K562 (cell line): Measurements from ENCODE around the gene SPATA21. TPM values are rescaled to one million over a fixed set of nuclear protein-coding genes. Genes with fewer than 3 reads are reported as not detected.

Experiments used
- CHCHD3 ChIP-seq: fragments of 250-450 bp; sonication (Bioruptor Pico); IDR thresholded peaks from 2 replicates; pipeline ENCODE4 v2.1.2; 2022; ENCODE audit warnings: mild to moderate bottlenecking
- CREBBP ChIP-seq: IDR thresholded peaks from one replicate; pipeline ENCODE4 v1.6.1; 2012; ENCODE audit warnings: low read depth, mild to moderate bottlenecking, control low read depth, inconsistent platforms, low read length
- MTF1 ChIP-seq: fragments of 250-450 bp; sonication (Bioruptor Pico); IDR thresholded peaks from 2 replicates; pipeline ENCODE4 v1.9.0; 2021; ENCODE audit warnings: moderate library complexity, mild to moderate bottlenecking, inconsistent platforms, borderline replicate concordance
- RBM34 ChIP-seq: fragments of 200-400 bp; formaldehyde crosslinking; IDR thresholded peaks from 2 replicates; pipeline ENCODE4 v1.6.1; 2018; ENCODE audit warnings: low read length, borderline replicate concordance; ENCODE audit not compliant: insufficient read depth
- SIRT6 ChIP-seq: IDR thresholded peaks from one replicate; pipeline ENCODE4 v1.6.1; 2012; ENCODE audit warnings: low read depth, mild to moderate bottlenecking, control low read depth, inconsistent platforms, low read length, moderate library complexity
- SRSF7 ChIP-seq: fragments of 200-400 bp; formaldehyde crosslinking; optimal IDR thresholded peaks from 2 replicates; pipeline ENCODE3; 2017; ENCODE audit warnings: mild to moderate bottlenecking, low read depth, low read length
- ZFX ChIP-seq: sonication (generic); formaldehyde crosslinking; IDR thresholded peaks from 2 replicates; pipeline ENCODE4 v1.8.0; 2022; ENCODE audit warnings: mild to moderate bottlenecking, missing genetic modification reagents, moderate library complexity
- ZNF175 ChIP-seq: fragments of 200-800 bp; sonication (Bioruptor generic); IDR thresholded peaks from 2 replicates; pipeline ENCODE4 v1.6.1; 2016; ENCODE audit warnings: low read depth, mild to moderate bottlenecking, missing genetic modification characterization, missing compliant biosample characterization
- ZNF274 ChIP-seq: IDR thresholded peaks from 2 replicates; pipeline ENCODE4 v1.6.1; 2011; ENCODE audit warnings: low read depth, mild to moderate bottlenecking, low read length, moderate library complexity, borderline replicate concordance
- ZNF41 ChIP-seq: fragments of 250-450 bp; sonication (Bioruptor Pico); conservative IDR thresholded peaks from 2 replicates; pipeline ENCODE4 v1.4.0; 2020; ENCODE audit warnings: mild to moderate bottlenecking
- polyA plus RNA-seq, 8 experiments: library from polyadenylated mRNA; depleted of rRNA in 4 of 8; stranded (reverse) in 5 of 8; unstranded in 3 of 8; fragments of >200 nt; fragmentation: Nextera tagmentation in 2 of 8; fragmentation: Illumina TruSeq in 1 of 8; extraction: Ambion mirVana in 2 of 8; extraction: Trizol in 1 of 8; gene quantifications; 2 replicates each; pipeline versions ENCODE4 v1.2.1 to v1.2.3, GENCODE V29; 2011 to 2014; ENCODE audit warnings: inconsistent platforms in 1 of 8, missing spikeins in 1 of 8
- total RNA-seq, 7 experiments: library from RNA; depleted of rRNA in 6 of 7; stranded (reverse); fragments of >200 nt in 6 of 7; fragmentation: Illumina TruSeq in 2 of 7; extraction: Trizol in 2 of 7; gene quantifications; 2 replicates each; pipeline versions ENCODE4 v1.2.1 to v1.2.3, GENCODE V29; 2011 to 2021; ENCODE audit warnings: low replicate concordance in 1 of 7
- TF ChIP-seq, protein P1 (sequence below): fragments of 250-450 bp; sonication (Bioruptor Pico); IDR thresholded peaks from 2 replicates; pipeline ENCODE4 v1.5.0; 2020; ENCODE audit warnings: mild to moderate bottlenecking
- TF ChIP-seq, protein P2 (sequence below): sonication (generic); formaldehyde crosslinking; IDR thresholded peaks from 2 replicates; pipeline ENCODE4 v1.5.0; 2020; ENCODE audit warnings: missing genetic modification reagents
- TF ChIP-seq, protein P3 (sequence below), 2 experiments: fragments of 450-650 bp; IDR thresholded peaks; 2 replicates each; pipeline ENCODE4 v1.6.1; 2016; ENCODE audit warnings: mild to moderate bottlenecking in 2 of 2, borderline replicate concordance in 1 of 2, low read depth in 1 of 2, moderate library complexity in 1 of 2
- TF ChIP-seq, protein P4 (sequence below): fragments of 450-650 bp; conservative IDR thresholded peaks from 2 replicates; pipeline ENCODE4 v1.6.1; 2016; ENCODE audit warnings: missing genetic modification characterization, low read depth, mild to moderate bottlenecking, control low read depth, missing compliant biosample characterization

The SPATA21 gene
- total and polyA plus RNA-seq, 9 of the 15 experiments (the other 6 are each of a cell fraction or from before 2014, with no cell fraction given): 0.10 to 0.36 (median 0.13) TPM; not detected in 3

DNA sequence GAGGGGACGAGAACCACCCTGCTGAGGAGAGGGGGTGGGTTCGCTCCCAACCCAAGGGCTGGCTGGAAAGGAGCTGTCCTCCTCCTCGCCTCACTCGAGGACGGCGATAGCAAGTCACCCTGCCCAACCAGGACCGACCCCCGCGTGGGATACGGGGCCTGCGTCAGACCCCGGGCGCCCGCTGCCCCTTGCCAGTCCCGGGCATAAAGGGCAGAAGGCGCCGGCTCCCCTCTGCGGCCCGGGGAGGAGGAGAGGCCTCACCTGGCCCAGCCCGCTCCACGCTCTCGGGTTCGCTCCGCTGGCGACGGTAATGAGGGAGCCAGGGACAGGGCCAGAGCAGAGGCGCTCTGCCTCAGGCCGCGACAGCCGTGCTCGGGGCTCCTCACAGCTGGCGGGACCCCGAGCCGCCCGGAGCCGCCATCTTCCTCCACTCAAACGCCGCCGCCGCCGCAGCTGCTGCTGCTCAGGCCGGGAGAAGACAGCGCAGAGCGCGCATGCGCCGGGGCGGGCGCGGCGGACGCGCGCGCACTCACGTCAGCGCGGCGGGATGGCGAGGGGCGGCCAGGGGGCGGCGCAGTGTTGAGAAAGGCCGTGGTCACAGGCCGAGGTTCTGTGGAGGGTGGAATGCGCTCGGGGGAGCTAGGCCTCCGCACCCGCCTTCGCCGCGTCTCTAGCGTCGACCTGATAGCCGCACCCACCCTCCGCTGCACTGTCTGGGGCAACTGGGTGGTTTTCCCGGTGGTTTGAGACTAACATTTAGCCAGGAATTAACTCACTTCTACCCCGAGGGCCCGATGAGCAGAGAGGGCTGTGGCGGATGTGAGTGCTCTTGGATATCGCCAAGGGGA lies 85.0 kb downstream of the SPATA21 start, which contains the start of gene FBXO42 (continued):
- TF ChIP-seq, protein P1, sequence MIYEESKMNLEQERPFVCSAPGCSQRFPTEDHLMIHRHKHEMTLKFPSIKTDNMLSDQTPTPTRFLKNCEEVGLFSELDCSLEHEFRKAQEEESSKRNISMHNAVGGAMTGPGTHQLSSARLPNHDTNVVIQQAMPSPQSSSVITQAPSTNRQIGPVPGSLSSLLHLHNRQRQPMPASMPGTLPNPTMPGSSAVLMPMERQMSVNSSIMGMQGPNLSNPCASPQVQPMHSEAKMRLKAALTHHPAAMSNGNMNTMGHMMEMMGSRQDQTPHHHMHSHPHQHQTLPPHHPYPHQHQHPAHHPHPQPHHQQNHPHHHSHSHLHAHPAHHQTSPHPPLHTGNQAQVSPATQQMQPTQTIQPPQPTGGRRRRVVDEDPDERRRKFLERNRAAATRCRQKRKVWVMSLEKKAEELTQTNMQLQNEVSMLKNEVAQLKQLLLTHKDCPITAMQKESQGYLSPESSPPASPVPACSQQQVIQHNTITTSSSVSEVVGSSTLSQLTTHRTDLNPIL (CRISPR knock-in tag): no peak
- TF ChIP-seq MTF1 (CRISPR knock-in tag) (no peak), SRSF7 (no peak), ZFX (CRISPR knock-in tag) (peak; percentile 99), RBM34 (no peak), CHCHD3 (CRISPR knock-in tag) (no peak), CREBBP (no peak), ZNF175 (0 out of 2 replicates have a peak, but pooled peaks have one; percentile 74), ZNF274 (no peak), ZNF41 (0 out of 2 replicates have a peak, but pooled peaks have one; percentile 42), SIRT6 (peak; percentile 9)
- TF ChIP-seq, protein P2, sequence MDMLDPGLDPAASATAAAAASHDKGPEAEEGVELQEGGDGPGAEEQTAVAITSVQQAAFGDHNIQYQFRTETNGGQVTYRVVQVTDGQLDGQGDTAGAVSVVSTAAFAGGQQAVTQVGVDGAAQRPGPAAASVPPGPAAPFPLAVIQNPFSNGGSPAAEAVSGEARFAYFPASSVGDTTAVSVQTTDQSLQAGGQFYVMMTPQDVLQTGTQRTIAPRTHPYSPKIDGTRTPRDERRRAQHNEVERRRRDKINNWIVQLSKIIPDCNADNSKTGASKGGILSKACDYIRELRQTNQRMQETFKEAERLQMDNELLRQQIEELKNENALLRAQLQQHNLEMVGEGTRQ (CRISPR knock-in tag): no peak
- TF ChIP-seq, protein P3, sequence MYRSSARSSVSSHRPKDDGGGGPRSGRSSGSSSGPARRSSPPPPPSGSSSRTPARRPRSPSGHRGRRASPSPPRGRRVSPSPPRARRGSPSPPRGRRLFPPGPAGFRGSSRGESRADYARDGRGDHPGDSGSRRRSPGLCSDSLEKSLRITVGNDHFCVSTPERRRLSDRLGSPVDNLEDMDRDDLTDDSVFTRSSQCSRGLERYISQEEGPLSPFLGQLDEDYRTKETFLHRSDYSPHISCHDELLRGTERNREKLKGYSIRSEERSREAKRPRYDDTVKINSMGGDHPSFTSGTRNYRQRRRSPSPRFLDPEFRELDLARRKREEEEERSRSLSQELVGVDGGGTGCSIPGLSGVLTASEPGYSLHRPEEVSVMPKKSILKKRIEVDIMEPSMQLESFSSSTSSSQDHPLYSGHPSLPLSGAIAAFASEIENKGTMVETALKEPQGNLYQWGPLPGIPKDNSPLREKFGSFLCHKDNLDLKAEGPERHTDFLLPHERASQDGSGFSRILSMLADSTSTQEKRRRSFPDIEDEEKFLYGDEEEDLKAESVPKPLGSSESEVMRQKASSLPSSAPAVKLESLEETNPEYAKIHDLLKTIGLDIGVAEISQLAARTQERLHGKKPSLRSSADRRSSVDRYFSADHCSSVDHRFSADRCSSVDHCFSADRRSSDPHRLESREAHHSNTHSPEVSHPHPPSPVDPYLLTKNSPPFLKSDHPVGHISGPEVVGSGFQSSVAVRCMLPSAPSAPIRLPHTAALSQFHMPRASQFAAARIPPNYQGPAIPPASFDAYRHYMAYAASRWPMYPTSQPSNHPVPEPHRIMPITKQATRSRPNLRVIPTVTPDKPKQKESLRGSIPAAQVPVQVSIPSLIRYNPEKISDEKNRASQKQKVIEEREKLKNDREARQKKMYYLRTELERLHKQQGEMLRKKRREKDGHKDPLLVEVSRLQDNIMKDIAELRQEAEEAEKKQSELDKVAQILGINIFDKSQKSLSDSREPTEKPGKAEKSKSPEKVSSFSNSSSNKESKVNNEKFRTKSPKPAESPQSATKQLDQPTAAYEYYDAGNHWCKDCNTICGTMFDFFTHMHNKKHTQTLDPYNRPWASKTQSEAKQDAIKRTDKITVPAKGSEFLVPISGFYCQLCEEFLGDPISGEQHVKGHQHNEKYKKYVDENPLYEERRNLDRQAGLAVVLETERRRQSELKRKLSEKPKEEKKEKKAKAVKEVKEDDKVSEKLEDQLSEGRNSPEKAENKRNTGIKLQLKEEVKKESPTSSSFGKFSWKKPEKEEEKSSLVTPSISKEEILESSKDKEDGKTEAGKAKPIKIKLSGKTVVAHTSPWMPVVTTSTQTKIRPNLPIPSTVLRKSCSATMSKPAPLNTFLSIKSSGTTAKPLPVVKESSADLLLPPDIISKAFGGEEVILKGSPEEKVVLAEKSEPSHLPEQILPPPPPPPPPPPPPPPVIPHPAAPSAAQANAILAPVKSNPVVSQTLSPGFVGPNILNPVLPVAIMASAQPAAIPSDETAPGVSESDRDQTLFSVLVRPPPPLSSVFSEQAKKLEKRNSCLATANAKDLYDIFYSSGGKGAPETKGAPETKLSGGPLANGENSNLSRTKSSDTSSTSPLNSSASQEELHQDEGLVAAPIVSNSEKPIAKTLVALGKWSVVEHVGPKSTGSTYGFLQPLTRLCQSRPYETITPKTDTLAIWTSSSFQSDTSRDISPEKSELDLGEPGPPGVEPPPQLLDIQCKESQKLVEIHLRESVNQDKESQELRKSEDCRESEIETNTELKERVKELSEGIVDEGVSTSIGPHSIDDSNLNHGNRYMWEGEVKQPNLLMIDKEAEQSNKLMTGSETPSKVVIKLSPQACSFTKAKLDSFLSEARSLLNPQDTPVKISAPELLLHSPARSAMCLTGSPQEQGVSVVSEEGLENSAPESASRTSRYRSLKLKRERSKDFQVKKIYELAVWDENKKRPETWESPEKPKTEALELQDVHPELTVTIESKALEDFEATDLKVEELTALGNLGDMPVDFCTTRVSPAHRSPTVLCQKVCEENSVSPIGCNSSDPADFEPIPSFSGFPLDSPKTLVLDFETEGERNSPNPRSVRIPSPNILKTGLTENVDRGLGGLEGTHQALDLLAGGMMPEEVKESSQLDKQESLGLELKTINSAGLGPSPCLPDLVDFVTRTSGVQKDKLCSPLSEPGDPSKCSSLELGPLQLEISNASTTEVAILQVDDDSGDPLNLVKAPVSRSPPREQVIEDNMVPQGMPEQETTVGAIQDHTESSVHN (IDR thresholded peaks at IDR 0.05; ENCODE audit: borderline replicate concordance in 1 of 2, low read depth in 1 of 2): no peak
- TF ChIP-seq, protein P4, sequence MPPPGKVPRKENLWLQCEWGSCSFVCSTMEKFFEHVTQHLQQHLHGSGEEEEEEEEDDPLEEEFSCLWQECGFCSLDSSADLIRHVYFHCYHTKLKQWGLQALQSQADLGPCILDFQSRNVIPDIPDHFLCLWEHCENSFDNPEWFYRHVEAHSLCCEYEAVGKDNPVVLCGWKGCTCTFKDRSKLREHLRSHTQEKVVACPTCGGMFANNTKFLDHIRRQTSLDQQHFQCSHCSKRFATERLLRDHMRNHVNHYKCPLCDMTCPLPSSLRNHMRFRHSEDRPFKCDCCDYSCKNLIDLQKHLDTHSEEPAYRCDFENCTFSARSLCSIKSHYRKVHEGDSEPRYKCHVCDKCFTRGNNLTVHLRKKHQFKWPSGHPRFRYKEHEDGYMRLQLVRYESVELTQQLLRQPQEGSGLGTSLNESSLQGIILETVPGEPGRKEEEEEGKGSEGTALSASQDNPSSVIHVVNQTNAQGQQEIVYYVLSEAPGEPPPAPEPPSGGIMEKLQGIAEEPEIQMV: no peak
